ENCODE data around the gene ADGRD2. TPM values are rescaled to one million over a fixed set of nuclear protein-coding genes. Genes with fewer than 3 reads are reported as not detected.

ADGRD2 gene, protein sequence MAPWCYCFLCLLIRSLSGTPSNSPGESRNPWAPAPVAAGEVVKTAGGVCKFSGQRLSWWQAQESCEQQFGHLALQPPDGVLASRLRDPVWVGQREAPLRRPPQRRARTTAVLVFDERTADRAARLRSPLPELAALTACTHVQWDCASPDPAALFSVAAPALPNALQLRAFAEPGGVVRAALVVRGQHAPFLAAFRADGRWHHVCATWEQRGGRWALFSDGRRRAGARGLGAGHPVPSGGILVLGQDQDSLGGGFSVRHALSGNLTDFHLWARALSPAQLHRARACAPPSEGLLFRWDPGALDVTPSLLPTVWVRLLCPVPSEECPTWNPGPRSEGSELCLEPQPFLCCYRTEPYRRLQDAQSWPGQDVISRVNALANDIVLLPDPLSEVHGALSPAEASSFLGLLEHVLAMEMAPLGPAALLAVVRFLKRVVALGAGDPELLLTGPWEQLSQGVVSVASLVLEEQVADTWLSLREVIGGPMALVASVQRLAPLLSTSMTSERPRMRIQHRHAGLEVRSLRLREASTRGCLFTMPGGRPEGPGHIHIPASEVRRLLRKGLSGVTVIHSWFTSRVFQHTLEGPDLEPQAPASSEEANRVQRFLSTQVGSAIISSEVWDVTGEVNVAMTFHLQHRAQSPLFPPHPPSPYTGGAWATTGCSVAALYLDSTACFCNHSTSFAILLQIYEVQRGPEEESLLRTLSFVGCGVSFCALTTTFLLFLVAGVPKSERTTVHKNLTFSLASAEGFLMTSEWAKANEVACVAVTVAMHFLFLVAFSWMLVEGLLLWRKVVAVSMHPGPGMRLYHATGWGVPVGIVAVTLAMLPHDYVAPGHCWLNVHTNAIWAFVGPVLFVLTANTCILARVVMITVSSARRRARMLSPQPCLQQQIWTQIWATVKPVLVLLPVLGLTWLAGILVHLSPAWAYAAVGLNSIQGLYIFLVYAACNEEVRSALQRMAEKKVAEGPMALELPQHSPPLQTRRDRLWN
- total RNA-seq, result not detected
- long read RNA-seq, result 0 reads

DNA sequence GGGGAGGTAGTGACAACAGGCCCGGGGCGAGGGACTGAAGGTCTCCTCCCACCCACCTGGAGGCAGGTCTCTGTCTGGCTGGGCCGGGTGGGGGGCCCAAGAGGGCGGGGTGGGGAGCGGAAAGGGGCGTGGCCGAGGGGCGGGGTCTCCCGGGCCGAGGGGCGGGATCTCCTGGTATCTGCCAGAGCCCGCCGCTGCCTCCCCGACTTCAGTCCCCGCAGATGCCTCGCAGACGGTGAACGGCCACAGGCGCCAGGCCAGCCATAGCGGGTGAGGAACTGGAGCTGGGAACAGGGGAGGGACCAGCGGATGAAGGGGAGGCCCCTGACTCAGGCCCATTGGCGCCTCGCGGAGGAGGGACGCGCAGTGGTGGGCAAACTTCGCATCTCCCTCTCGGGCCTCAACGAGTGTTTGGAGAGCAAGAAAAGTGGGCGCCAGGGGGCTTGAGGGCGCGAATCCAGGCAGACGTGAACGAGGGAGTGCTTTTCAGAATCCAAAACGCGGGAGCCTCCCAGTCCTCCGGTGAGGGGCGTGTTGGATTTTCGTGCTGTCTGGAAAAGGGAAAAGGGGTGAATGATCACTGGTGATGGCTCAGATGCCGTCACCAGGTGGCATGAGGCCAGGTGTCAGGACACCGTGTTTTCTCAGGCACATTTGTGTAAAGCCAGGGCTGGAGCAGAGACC lies at the start of gene ADGRD2:
Gene ADGRD2 (plus strand): TSS at position 211 of the 684 bp plus-strand sequence. CDS start 1,216 bp downstream, outside the sequence.
- H3K4me1 ChIP-seq, result peaks cover 29% of the 10 kb centered on the region
- TF ChIP-seq, protein P1, sequence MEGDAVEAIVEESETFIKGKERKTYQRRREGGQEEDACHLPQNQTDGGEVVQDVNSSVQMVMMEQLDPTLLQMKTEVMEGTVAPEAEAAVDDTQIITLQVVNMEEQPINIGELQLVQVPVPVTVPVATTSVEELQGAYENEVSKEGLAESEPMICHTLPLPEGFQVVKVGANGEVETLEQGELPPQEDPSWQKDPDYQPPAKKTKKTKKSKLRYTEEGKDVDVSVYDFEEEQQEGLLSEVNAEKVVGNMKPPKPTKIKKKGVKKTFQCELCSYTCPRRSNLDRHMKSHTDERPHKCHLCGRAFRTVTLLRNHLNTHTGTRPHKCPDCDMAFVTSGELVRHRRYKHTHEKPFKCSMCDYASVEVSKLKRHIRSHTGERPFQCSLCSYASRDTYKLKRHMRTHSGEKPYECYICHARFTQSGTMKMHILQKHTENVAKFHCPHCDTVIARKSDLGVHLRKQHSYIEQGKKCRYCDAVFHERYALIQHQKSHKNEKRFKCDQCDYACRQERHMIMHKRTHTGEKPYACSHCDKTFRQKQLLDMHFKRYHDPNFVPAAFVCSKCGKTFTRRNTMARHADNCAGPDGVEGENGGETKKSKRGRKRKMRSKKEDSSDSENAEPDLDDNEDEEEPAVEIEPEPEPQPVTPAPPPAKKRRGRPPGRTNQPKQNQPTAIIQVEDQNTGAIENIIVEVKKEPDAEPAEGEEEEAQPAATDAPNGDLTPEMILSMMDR (IDR thresholded peaks at IDR 0.05; ENCODE audit: borderline replicate concordance), result no peak
- no peak for DNase-seq
- intact Hi-C loops (cut with micrococcal nuclease), result no loop called here
- peak within 1 kb of the TSS; percentile 25 for H3K4me3 ChIP-seq
- H3K27me3 ChIP-seq (ENCODE audit: low read depth), result peaks cover 74% of the 10 kb centered on the region
- no peaks in the 10 kb centered on the region for H3K36me3 ChIP-seq
- no peaks in the 10 kb centered on the region for H3K9me3 ChIP-seq (replicated peaks)
- H3K27ac ChIP-seq (replicated peaks), result no peak within 1 kb of the TSS

DNA sequence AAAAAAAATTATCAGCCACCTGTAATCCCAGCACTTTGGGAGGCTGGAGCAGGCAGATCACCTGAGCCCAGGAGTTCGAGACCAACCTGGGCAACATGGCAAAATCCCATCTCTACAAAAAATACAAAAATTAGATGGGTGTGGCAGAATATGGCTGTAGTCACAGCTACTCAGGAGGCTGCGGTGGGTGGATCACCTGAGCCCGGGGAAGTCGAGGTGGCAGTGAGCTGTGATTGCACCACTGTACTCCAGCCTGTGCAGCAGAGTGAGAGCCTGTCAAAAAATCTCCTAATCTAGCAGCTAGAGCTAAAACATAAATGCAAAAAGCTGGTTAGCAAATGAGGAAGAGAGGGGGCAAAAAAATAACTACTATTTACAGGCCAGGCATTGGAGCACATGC lies 47.0 kb upstream of the ADGRD2 start:
- intact Hi-C loops (cut with micrococcal nuclease), result no loop called here
- Histone ChIP-seq H3K36me3 (peaks cover 65% of the 10 kb centered on the region), H3K4me1 (peaks cover 28% of the 10 kb centered on the region), H3K27ac (replicated peaks) (no peak overlapping the region), H3K4me3 (no peak overlapping the region), H3K27me3 (ENCODE audit: low read depth) (no peaks in the 10 kb centered on the region), H3K9me3 (replicated peaks) (no peaks in the 10 kb centered on the region)
- TF ChIP-seq, protein P1 (IDR thresholded peaks at IDR 0.05; ENCODE audit: borderline replicate concordance), result no peak
- DNase-seq, result no peak

DNA sequence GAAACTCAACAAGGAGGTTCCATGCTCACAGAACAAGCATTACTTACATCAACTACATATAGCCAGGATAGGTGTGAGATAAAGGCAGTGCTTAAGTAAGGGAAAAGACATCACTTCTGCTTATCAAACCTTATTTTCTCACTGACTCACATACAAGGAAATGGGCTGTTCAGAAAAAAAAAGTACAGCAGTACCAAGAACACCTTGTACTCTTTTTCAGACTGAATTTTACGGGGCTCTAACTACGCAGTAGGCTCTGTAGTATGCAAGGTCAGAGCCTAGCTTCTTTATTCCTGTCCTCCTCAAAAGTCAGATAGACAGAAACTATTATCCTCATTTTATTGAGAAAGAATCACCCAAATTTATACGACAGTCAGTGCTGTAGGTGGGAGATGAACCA lies 40.8 kb upstream of the ADGRD2 start:
- Histone ChIP-seq H3K36me3 (peaks cover 96% of the 10 kb centered on the region), H3K27ac (replicated peaks) (no peak overlapping the region), H3K4me3 (no peak overlapping the region), H3K27me3 (ENCODE audit: low read depth) (no peaks in the 10 kb centered on the region), H3K4me1 (peaks cover 15% of the 10 kb centered on the region), H3K9me3 (replicated peaks) (no peaks in the 10 kb centered on the region)
- TF ChIP-seq, protein P1 (IDR thresholded peaks at IDR 0.05; ENCODE audit: borderline replicate concordance), result no peak
- intact Hi-C loops (cut with micrococcal nuclease), result no loop called here
- DNase-seq, result no peak

DNA sequence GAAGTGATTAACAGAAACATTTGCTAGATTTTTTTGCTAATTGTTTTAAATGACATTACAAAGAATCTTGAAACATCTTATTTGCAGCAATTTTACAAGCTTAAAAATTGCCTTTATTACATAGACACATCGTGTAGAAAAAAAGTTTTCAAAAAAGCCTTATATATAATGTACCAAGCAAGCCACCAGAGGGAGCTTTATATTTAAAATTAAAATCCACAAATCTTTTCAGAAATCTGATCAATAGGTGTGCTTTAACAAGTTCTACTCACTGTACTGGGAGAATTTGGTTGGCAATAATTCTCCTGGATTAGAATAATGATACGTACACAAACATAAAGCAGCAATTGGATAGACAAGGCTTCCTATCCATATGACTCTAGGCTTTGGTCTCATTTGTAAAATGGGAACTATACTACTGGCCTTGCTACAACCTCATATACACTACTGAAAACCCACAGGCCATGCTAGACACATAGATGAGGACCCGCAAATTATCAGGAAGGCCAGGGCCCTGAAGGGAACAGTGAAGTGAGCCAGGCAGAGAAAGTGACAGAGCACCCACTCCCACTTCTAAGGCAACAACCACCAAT lies 39.8 kb upstream of the ADGRD2 start:
- TF ChIP-seq, protein P1 (IDR thresholded peaks at IDR 0.05; ENCODE audit: borderline replicate concordance), result peak; percentile 35
- no peak for DNase-seq
- intact Hi-C loops (cut with micrococcal nuclease), result no loop called here
- Histone ChIP-seq H3K4me1 (peaks cover 23% of the 10 kb centered on the region), H3K4me3 (no peak overlapping the region), H3K27me3 (ENCODE audit: low read depth) (no peaks in the 10 kb centered on the region), H3K36me3 (peaks cover 86% of the 10 kb centered on the region), H3K27ac (replicated peaks) (no peak overlapping the region), H3K9me3 (replicated peaks) (no peaks in the 10 kb centered on the region)
